Measurements from ENCODE around the gene ELMOD1.

ELMOD1 gene

DNA sequence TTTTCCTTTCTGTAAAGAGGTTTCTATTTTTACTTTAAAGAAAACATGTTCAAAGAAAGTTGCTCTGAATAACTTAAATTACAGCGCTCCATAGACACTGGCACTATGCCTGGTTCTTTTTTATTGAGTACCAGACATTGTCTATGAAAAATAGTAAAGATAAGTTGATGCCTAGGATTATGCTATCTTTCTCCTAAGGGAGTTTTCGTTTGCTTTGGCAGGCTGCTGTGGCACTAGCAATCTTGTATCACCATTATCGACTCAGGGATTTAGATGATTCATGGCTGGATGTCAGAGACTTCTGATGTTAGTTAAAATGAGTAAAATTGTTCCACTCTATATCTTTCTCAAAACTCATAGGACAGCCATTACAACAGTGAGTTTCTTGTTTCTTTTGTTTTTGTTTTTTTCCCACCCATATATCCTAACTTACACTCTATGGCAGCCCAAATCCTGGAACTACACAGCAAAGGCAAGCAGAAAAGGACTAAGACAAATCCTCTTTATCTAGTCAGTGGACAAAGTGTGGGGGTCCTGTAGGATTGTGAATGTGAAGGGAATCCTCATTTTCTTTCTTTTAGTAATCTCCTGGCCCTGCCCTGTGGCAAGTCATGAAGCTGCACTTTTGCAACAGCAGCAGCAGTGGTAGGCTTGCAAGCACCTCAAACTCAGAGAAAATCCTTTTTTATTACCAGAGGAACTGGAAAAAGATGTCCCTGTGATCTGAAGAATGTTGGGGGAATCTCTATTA, 100.2 kb downstream of the ELMOD1 start:
- DNase-seq = no peak

DNA sequence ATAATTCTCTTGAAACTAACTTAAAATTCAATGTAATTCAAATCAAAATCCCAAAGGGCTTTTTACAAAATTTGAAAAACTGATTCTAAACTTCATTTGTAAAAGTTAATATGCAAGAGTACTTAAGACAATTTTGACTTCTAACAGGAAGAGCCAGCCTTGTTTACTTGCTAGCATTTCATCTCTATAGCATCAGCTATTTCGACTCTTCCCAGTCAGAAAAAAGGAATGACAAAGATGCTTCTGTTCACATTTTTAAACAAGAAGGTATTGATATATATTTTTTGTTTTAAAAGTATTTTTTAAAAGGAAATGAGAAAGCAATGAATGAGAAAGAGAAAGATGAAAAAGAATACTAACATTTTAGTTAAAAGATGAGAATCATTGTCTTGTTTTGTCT, 104.5 kb downstream of the ELMOD1 start:
- no peak for DNase-seq

DNA sequence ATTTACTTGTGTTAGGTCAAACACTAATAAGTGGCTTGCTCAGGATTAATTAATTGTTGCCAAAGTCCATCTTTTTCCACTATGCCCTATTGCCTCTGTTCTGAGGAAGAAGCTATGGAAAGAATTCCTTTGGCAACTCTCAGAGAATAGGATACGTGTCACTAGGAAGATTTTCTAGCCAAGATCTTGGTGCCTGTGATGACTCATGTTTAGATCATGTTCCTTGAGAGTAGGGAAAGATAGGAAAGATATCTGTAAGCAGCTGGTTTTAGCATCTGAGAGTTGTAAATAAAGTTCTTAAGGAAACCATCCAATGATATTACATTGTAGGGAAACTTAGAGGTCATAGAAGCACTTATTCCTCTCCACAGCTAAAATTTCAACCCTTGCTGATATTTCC, 105.2 kb downstream of the ELMOD1 start:
- no peak for DNase-seq

GRCh38 chr11:107697291-107697690, 106.3 kb downstream of the ELMOD1 start:
- DNase-seq = no peak

DNA sequence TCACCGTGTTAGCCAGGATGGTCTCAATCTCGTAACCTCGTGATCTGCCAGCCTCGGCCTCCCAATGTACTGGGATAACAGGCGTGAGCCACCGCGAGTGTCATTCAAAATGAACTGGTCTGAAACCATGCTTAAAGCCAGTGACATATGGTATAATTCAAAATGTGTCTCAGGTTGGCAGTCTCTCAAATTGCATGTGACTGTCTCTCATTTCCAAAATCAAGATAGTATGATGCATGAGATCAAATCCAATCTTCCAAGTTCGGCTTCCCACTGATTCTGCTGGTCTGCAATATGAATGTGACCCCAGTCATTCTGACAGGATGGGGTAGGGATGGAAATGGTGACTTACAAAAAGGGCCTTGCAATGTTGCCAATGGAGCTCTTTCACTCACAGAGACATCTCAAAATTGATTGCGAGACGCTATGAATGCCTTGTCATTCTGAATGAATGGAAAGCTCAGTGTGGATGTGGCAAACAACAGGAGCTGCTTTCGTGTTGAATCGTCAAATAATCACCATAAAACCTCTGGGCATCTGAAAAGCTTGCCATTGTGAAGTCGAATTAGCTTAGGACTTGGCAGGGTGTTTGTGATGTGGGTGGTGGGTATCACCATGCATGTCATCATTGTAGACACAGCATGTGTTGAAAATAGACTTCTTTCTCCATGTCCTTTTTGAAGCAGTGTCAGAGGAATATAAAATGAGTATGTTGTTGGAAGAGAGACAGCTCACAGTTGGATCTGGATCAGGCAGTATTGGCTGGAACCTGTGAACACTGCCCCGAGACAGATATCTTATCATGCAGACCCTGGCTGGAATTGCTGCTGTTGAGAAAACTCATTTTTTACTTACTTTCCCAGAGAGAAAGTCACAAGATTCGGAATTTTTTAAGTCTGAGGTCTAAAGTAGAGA, 108.7 kb downstream of the ELMOD1 start:
- no peak for DNase-seq

DNA sequence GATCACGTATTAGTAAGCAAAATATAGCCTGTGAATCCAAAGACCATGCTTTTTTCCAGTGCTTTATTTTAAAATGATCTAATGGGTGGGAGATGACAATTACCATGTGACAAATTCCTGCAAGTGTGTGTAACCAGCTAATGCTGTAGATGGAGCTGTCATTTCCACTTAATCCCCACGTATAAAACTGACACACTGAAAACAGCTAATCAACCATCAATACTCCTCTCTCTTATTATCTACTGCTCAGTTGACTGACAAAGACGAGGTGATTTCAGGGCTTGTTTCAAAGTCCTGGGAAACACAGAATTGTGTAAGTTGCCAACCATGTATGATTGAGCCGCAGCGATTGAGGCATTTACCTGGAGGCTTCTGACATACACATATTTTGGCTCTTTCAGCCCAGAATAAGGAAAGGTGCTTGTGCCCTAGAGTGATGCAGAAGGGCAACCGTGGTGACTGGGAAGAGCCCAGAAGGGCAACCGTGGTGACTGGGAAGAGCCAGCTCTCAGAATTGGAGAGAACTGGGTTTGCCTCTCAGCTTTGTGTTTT, 111.2 kb downstream of the ELMOD1 start:
- DNase-seq = no peak

GRCh38 chr11:107702723-107703122, 111.8 kb downstream of the ELMOD1 start:
- DNase-seq = no peak

DNA sequence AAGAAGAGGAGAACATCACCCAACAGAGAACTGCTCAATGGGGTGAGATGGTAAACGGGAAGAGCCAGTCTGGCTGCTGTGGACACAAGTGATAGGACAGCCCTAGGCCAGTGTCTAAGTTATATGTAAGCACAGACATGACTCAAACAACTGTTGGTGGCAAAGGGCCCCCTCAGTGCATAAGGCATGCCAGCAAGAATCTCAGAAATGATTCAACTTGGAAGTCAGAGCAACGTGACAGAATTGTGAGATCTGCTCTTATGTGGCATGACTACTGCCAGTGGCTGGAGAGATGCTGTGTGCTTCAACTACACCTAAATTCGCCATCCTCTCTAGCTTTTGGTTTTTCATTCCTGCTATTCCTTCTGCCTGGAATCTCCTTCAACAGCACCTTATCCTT, 113.5 kb downstream of the ELMOD1 start:
- no peak for DNase-seq

DNA sequence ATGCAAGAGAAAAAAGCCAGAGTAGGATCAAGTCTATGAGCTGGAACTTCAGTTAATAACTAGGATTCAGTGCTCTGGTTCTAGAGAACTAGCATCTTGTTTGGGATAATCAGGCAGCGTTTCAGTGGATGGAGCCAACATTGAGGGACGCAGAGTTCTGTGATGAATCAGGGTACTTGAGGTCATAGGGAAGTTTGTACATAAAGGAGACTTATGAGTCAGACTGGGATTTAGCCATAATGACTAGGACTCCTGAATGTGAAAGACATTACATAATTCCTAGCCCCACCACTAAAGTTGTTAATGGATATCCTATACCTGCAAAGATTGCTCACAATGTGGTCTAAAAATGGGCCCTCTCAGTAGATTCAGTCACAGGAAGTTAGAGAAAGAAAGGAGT, 114.1 kb downstream of the ELMOD1 start:
- DNase-seq = no peak

- no peak for DNase-seq
Observed at GRCh38 chr11:107706531-107706930, 115.6 kb downstream of the ELMOD1 start.

DNA sequence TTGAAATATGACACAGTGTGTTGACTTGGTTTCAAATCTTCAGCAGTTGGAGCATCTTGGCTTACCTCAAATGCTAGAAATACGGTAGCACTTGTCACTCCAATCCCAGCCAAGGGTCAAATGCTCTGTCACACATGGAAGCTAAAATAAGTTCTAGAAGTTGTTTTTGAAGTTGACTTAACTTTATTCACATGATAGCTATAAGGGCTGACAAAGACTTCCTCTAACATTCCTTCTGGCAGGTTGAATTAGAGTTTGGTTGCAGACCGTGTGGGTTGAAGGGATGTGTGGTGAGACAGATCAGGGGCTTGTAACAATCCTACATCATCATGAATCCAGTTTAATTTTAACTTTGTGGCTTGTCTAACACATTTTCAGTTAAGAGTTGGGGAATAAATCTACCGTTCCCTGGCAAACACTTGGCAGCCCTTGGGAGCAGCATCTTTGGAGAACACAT, 116.3 kb downstream of the ELMOD1 start:
- no peak for DNase-seq

DNA sequence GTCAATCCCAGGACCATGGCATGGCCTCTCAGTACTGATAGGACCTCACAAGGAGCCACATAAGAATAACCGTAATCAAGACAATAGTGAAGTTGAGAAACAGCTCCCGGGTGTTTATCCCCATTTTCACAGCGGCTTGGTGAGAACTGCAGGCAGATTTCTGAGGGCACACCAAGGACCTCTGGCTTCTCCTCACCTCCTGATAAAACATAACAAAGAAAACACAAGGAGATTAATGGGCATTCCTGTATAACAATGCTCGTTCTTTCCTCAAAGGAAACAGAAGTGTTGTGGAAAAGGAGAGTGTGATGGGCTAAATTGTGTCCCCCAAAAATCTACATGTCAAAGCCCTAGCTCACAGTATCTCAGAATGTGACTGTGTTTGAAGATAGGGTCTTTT, 116.9 kb downstream of the ELMOD1 start:
- DNase-seq = no peak

DNA sequence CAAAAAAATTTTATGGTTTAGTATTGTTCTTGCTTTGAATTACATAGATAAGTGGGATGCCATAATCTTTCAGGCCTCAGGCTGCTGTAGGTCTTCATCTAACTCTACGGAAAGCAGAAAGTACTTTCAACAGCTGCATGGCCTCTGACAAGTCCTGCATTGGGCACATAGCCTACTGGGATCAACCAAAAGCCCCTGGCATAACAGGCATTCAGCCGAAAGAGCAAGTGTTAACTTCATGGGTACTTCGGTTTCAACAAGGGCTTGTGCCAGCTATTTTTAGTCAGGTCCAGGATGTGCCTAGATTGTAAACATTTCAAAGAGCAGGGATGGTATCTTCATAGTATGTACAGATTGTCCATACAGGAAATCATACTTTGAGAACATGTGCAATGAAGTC, 117.8 kb downstream of the ELMOD1 start:
- DNase-seq = no peak

- no peak for DNase-seq
Observed at GRCh38 chr11:107710301-107710700, 119.4 kb downstream of the ELMOD1 start.

DNA sequence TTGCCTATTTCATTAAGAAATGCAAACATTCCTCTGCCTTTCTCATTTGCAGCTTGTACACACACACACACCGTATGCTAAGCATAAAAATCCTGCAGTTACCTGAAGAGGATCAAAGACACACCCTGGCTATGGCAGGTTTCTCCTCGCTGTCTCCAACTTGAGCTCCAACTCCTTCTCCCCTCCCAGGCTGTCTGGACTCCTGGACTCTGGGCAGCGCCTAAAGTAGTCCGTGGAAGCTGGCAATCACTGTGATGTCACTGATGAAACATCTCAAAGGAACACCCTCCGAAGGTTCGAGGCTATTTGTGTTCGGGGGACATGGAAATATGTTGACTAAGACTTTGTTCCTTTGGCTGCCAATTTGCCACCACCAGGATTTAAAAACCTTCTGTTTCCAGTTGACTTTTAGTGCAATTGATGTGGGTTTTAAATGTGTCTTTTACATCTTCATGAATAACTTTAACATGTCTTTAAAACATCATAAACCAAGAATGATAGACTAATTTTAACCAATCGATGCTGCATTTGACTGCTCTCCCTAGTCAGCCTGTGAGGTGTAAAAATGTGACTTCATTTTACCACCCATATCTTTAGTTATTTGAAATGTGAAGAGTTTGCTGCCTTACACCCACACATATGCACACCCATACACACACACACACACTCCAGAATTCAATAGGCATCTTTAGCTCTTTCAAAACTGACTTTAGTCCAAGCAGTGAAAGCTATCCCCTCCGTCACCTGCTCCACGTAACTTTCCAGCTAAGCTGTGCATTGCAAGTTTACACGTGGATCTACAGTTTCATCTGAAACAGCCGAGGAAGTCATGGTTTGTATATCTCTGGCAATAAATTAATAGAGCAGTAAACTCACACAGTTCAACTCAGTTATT, 121.2 kb downstream of the ELMOD1 start, which contains the start of gene SLN:
SLN (minus strand) TSS at position 196 of the 895 bp plus-strand sequence.
- no peak for DNase-seq

DNA sequence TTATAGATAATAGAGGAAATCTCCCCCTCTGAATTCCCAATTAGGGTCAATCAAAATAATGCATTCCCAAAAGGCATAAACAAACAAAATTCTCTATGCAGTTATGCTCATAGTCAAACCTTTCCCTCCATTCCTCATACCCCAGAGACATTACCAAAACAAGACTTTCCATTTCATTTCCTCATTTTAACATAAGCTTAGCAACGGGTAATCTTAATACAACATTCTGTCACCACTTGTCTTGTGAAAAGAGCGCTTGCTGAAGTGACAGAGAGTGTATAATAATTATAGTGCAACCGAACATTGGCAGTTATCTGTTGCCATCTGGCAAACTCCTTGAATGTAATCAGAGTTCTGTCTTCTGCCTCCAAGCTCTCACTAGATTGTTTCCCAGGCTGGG, 122.1 kb downstream of the ELMOD1 start:
- peak in 1 of 2 experiments; percentile 9 for DNase-seq

All from NCI-H1930 (cell line).